Trophoblast cell (in vitro differentiated cells and primary cell): ENCODE results near the gene AFG3L2.

Source experiments
- DNase-seq, 2 donors: peaks; one replicate each; pipeline ENCODE4 v3.0.0-alpha.2; 2016
- H2AFZ ChIP-seq: 2 replicates; pipeline ENCODE4 v1.6.1; 2013; ENCODE audit warnings: low read length, moderate library complexity, mild to moderate bottlenecking; ENCODE audit not compliant: insufficient read depth, poor library complexity
- H2AK5ac ChIP-seq: 2 replicates; pipeline ENCODE4 v1.6.1; 2013; ENCODE audit warnings: mild to moderate bottlenecking, low read length
- H2BK120ac ChIP-seq: 2 replicates; pipeline ENCODE4 v1.6.1; 2013; ENCODE audit warnings: low read length, mild to moderate bottlenecking, moderate library complexity; ENCODE audit not compliant: insufficient read depth, poor library complexity
- H2BK12ac ChIP-seq: 2 replicates; pipeline ENCODE4 v1.6.1; 2013; ENCODE audit warnings: mild to moderate bottlenecking, low read length, moderate library complexity
- H2BK5ac ChIP-seq: 2 replicates; pipeline ENCODE4 v1.6.1; 2013; ENCODE audit warnings: low read length, low read depth, moderate library complexity, mild to moderate bottlenecking; ENCODE audit not compliant: poor library complexity
- H3K14ac ChIP-seq: 2 replicates; pipeline ENCODE4 v1.6.1; 2013; ENCODE audit warnings: mild to moderate bottlenecking, low read length
- H3K18ac ChIP-seq: 2 replicates; pipeline ENCODE4 v1.6.1; 2013; ENCODE audit warnings: mild to moderate bottlenecking, low read length
- H3K23ac ChIP-seq: 2 replicates; pipeline ENCODE4 v1.6.1; 2013; ENCODE audit warnings: low read length
- H3K27ac ChIP-seq: 2 replicates; pipeline ENCODE4 v1.5.1; 2013; ENCODE audit warnings: low read depth, mild to moderate bottlenecking, inconsistent platforms, low read length, moderate library complexity
- H3K27me3 ChIP-seq: 2 replicates; pipeline ENCODE4 v1.6.1; 2013; ENCODE audit warnings: inconsistent platforms, mild to moderate bottlenecking, low read length, moderate library complexity; ENCODE audit not compliant: insufficient read depth
- H3K36me3 ChIP-seq, 2 experiments: 1 replicate in 1 of 2; 2 replicates in 1 of 2; pipeline ENCODE4 v1.6.1; 2013; ENCODE audit warnings: low read length in 2 of 2, mild to moderate bottlenecking in 2 of 2, moderate library complexity in 1 of 2; ENCODE audit not compliant: insufficient read depth in 2 of 2, control insufficient read depth in 1 of 2
- H3K4ac ChIP-seq: 2 replicates; pipeline ENCODE4 v1.6.1; 2013; ENCODE audit warnings: low read depth, mild to moderate bottlenecking, low read length, moderate library complexity
- H3K4me1 ChIP-seq, 2 experiments: 1 replicate in 1 of 2; 2 replicates in 1 of 2; pipeline ENCODE4 v1.6.1; 2013; ENCODE audit warnings: low read length in 2 of 2, mild to moderate bottlenecking in 2 of 2, moderate library complexity in 1 of 2; ENCODE audit not compliant: insufficient read depth in 2 of 2, control insufficient read depth in 1 of 2
- H3K4me2 ChIP-seq: 2 replicates; pipeline ENCODE4 v1.6.1; 2013; ENCODE audit warnings: inconsistent platforms, mild to moderate bottlenecking, low read length, moderate library complexity
- H3K4me3 ChIP-seq: 2 replicates; pipeline ENCODE4 v1.5.1; 2013; ENCODE audit warnings: mild to moderate bottlenecking, low read depth, low read length, inconsistent platforms
- H3K79me1 ChIP-seq: one replicate; pipeline ENCODE4 v1.6.1; 2013; ENCODE audit warnings: low read length
- H3K79me2 ChIP-seq: 2 replicates; pipeline ENCODE4 v1.6.1; 2013; ENCODE audit warnings: low read length, mild to moderate bottlenecking; ENCODE audit not compliant: control insufficient read depth, insufficient read depth, poor library complexity
- H3K9ac ChIP-seq: 2 replicates; pipeline ENCODE4 v1.6.1; 2013; ENCODE audit warnings: mild to moderate bottlenecking, low read length
- H3K9me3 ChIP-seq: 2 replicates; pipeline ENCODE4 v1.6.1; 2013; ENCODE audit warnings: low read depth, mild to moderate bottlenecking, control low read depth, inconsistent platforms, low read length; ENCODE audit not compliant: insufficient read depth
- H4K12ac ChIP-seq: 2 replicates; pipeline ENCODE4 v1.6.1; 2013; ENCODE audit warnings: low read depth, mild to moderate bottlenecking, low read length, moderate library complexity
- H4K8ac ChIP-seq: 2 replicates; pipeline ENCODE4 v1.6.1; 2013; ENCODE audit warnings: low read depth, mild to moderate bottlenecking, low read length, moderate library complexity
- H4K91ac ChIP-seq: one replicate; pipeline ENCODE4 v1.6.1; 2013; ENCODE audit warnings: low read depth, mild to moderate bottlenecking, low read length, moderate library complexity
- WGBS: extraction: QIAGEN DNeasy Blood & Tissue Kit; methylation state at CpG from one replicate; pipeline ENCODE4 v1.1.7; 2013; ENCODE audit warnings: missing lambda C conversion rate; ENCODE audit not compliant: insufficient read length, insufficient coverage; ENCODE audit errors: extremely low coverage; 5-methylcytosine and 5-hydroxymethylcytosine counted together

Gene AFG3L2

GRCh38 chr18:12327510-12328178 lies 49.4 kb downstream of the AFG3L2 start:
- H3K9me3 ChIP-seq, result no peaks in the 10 kb centered on the region
- no peak overlapping the region for H4K8ac ChIP-seq
- H3K18ac ChIP-seq, result no peak overlapping the region
- no peak overlapping the region for H3K14ac ChIP-seq
- DNase-seq, result peak; percentile 86 to 90
- no peak overlapping the region for H3K27ac ChIP-seq
- H3K4ac ChIP-seq, result no peak overlapping the region
- H2BK120ac ChIP-seq, result no peak overlapping the region
- no peak overlapping the region for H3K9ac ChIP-seq
- H3K36me3 ChIP-seq, result peaks cover 43 to 45% of the 10 kb centered on the region in 2 experiments
- no peaks in the 10 kb centered on the region for H3K79me2 ChIP-seq
- no peak overlapping the region for H3K4me2 ChIP-seq
- H2BK12ac ChIP-seq, result no peak overlapping the region
- WGBS, result no CpG with 5 or more reads among the region's 11 CpGs
- no peak overlapping the region for H2BK5ac ChIP-seq
- H3K23ac ChIP-seq, result no peak overlapping the region
- no peak overlapping the region for H4K91ac ChIP-seq
- no peak overlapping the region for H3K4me3 ChIP-seq
- H2AFZ ChIP-seq, result no peak overlapping the region
- no peak overlapping the region for H2AK5ac ChIP-seq
- H3K27me3 ChIP-seq, result no peaks in the 10 kb centered on the region
- H3K79me1 ChIP-seq, result no peaks in the 10 kb centered on the region
- no peaks in the 10 kb centered on the region for H3K4me1 ChIP-seq
- H4K12ac ChIP-seq, result no peak overlapping the region

GRCh38 chr18:12326711-12327460 lies 50.1 kb downstream of the AFG3L2 start:
- WGBS, result no CpG with 5 or more reads among the region's 12 CpGs
- H3K36me3 ChIP-seq, result peaks cover 43 to 47% of the 10 kb centered on the region in 2 experiments
- H3K23ac ChIP-seq, result no peak overlapping the region

DNA sequence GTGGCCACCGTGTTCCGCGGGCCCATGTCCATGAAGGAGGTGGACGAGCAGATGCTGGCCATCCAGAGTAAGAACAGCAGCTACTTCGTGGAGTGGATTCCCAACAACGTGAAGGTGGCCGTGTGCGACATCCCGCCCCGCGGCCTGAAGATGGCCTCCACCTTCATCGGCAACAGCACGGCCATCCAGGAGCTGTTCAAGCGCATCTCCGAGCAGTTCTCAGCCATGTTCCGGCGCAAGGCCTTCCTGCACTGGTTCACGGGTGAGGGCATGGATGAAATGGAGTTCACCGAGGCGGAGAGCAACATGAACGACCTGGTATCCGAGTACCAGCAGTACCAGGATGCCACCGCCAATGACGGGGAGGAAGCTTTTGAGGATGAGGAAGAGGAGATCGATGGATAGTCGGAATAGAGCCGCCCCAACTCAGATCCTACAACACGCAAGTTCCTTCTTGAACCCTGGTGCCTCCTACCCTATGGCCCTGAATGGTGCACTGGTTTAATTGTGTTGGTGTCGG lies 51.2 kb downstream of the AFG3L2 start:
- H3K9ac ChIP-seq, result no peak overlapping the region
- no peak overlapping the region for H3K14ac ChIP-seq
- no CpG with 5 or more reads among the region's 29 CpGs for WGBS

More at GRCh38 chr18:12326711-12327460, 50.1 kb downstream of the AFG3L2 start:
- H3K4me2 ChIP-seq, result no peak overlapping the region
- no peaks in the 10 kb centered on the region for H3K79me1 ChIP-seq
- H3K14ac ChIP-seq, result no peak overlapping the region
- no peak for DNase-seq
- no peak overlapping the region for H3K18ac ChIP-seq
- no peak overlapping the region for H2AFZ ChIP-seq
- H3K9ac ChIP-seq, result no peak overlapping the region
- H2AK5ac ChIP-seq, result no peak overlapping the region
- no peak overlapping the region for H2BK12ac ChIP-seq
- H3K4ac ChIP-seq, result no peak overlapping the region
- H2BK5ac ChIP-seq, result no peak overlapping the region
- H3K79me2 ChIP-seq, result no peaks in the 10 kb centered on the region
- H3K27ac ChIP-seq, result no peak overlapping the region
- no peak overlapping the region for H4K8ac ChIP-seq
- no peak overlapping the region for H4K91ac ChIP-seq
- no peaks in the 10 kb centered on the region for H3K4me1 ChIP-seq
- H3K9me3 ChIP-seq, result no peaks in the 10 kb centered on the region
- no peak overlapping the region for H3K4me3 ChIP-seq
- H3K27me3 ChIP-seq, result no peaks in the 10 kb centered on the region
- no peak overlapping the region for H4K12ac ChIP-seq
- no peak overlapping the region for H2BK120ac ChIP-seq

DNA sequence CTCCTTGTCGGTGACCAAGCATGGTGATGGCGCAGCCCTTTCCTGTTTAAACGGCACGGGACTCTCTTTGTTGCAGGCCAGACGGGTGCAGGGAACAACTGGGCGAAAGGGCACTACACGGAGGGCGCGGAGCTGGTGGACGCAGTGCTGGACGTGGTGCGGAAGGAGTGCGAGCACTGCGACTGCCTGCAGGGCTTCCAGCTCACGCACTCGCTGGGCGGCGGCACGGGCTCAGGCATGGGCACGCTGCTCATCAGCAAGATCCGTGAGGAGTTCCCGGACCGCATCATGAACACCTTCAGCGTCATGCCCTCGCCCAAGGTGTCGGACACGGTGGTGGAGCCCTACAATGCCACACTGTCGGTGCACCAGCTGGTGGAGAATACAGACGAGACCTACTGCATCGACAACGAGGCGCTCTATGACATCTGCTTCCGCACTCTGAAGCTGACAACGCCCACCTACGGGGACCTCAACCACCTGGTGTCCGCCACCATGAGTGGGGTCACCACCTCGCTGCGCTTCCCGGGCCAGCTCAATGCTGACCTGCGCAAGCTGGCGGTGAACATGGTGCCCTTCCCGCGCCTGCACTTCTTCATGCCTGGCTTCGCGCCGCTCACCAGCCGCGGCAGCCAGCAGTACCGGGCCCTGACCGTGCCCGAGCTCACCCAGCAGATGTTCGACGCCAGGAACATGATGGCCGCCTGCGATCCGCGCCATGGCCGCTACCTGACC lies 51.9 kb downstream of the AFG3L2 start:
- Histone ChIP-seq H3K9ac (no peak overlapping the region), H4K91ac (no peak overlapping the region), H3K14ac (no peak overlapping the region), H3K36me3 (peaks cover 49 to 57% of the 10 kb centered on the region in 2 experiments), H2AFZ (no peak overlapping the region), H4K8ac (no peak overlapping the region), H3K4me3 (no peak overlapping the region), H2BK5ac (no peak overlapping the region), H2BK12ac (no peak overlapping the region), H4K12ac (peak overlapping the region; percentile 56), H3K79me1 (no peaks in the 10 kb centered on the region), H3K27me3 (no peaks in the 10 kb centered on the region), H3K18ac (no peak overlapping the region), H3K27ac (no peak overlapping the region), H3K4me1 (no peaks in the 10 kb centered on the region), H2AK5ac (no peak overlapping the region), H3K4ac (no peak overlapping the region), H3K23ac (no peak overlapping the region), H3K4me2 (no peak overlapping the region), H2BK120ac (no peak overlapping the region), H3K79me2 (no peaks in the 10 kb centered on the region), H3K9me3 (no peaks in the 10 kb centered on the region)
- no CpG with 5 or more reads among the region's 58 CpGs for WGBS
- no peak for DNase-seq

More for the DNA sequence above, 51.2 kb downstream of the AFG3L2 start:
- Histone ChIP-seq H3K79me2 (no peaks in the 10 kb centered on the region), H4K12ac (no peak overlapping the region), H2BK5ac (no peak overlapping the region), H3K4me3 (no peak overlapping the region), H2BK120ac (no peak overlapping the region), H3K23ac (no peak overlapping the region), H3K9me3 (no peaks in the 10 kb centered on the region), H3K27me3 (no peaks in the 10 kb centered on the region), H4K8ac (no peak overlapping the region), H2AFZ (no peak overlapping the region), H3K4me1 (no peaks in the 10 kb centered on the region), H4K91ac (no peak overlapping the region), H3K4me2 (no peak overlapping the region), H3K18ac (no peak overlapping the region), H3K4ac (no peak overlapping the region), H3K36me3 (peaks cover 48 to 53% of the 10 kb centered on the region in 2 experiments), H3K79me1 (no peaks in the 10 kb centered on the region), H2AK5ac (no peak overlapping the region), H2BK12ac (no peak overlapping the region), H3K27ac (no peak overlapping the region)
- DNase-seq, result no peak
